Liver (tissue), 9 donors: Measurements from ENCODE around the gene SLC1A2. TPM values are rescaled to one million over a fixed set of nuclear protein-coding genes. Genes with fewer than 3 reads are reported as not detected.

Source experiments
- DNase-seq: peaks from one replicate; pipeline ENCODE4 v3.0.0-alpha.2; 2017; ENCODE audit warnings: low spot score
- H3K27ac ChIP-seq, 2 donors: one replicate each; pipeline ENCODE4 v1.7.0; 2013; ENCODE audit warnings: inconsistent platforms in 2 of 2, low read length in 2 of 2, control low read depth in 1 of 2, low read depth in 1 of 2, mild to moderate bottlenecking in 1 of 2
- H3K27me3 ChIP-seq, 4 donors: one replicate each; pipeline versions ENCODE4 v1.6.1 to v1.7.0; 2013; ENCODE audit warnings: low read length in 3 of 4, inconsistent platforms in 1 of 4, mild to moderate bottlenecking in 1 of 4, moderate library complexity in 1 of 4; ENCODE audit not compliant: control insufficient read depth in 4 of 4, insufficient read depth in 4 of 4
- H3K36me3 ChIP-seq, 4 donors: one replicate each; pipeline versions ENCODE4 v1.6.1 to v1.7.0; 2013; ENCODE audit warnings: low read length in 3 of 4, mild to moderate bottlenecking in 3 of 4, low read depth in 1 of 4, moderate library complexity in 1 of 4; ENCODE audit not compliant: control insufficient read depth in 4 of 4, insufficient read depth in 3 of 4
- H3K4me1 ChIP-seq, 4 donors: one replicate each; pipeline versions ENCODE4 v1.6.1 to v1.7.0; 2013; ENCODE audit warnings: low read length in 3 of 4, mild to moderate bottlenecking in 3 of 4, moderate library complexity in 1 of 4; ENCODE audit not compliant: control insufficient read depth in 4 of 4, insufficient read depth in 4 of 4
- H3K4me3 ChIP-seq, 3 donors: one replicate each; pipeline versions ENCODE4 v1.6.1 to v1.7.0; 2013; ENCODE audit warnings: low read length in 3 of 3, control low read depth in 1 of 3, low read depth in 1 of 3, mild to moderate bottlenecking in 1 of 3
- H3K9ac ChIP-seq, 2 donors: one replicate each; pipeline ENCODE4 v1.7.0; 2013; ENCODE audit warnings: low read length in 2 of 2, mild to moderate bottlenecking in 2 of 2, moderate library complexity in 2 of 2, control low read depth in 1 of 2, low read depth in 1 of 2
- H3K9me3 ChIP-seq, 4 donors: one replicate each; pipeline versions ENCODE4 v1.6.1 to v1.7.0; 2013; ENCODE audit warnings: low read length in 3 of 4; ENCODE audit not compliant: control insufficient read depth in 4 of 4
- ATF3 ChIP-seq: IDR thresholded peaks from 2 replicates; pipeline ENCODE4 v1.6.1; 2016; ENCODE audit warnings: antibody characterized with exemption
- CTCF ChIP-seq: fragments of 150-350 bp; IDR thresholded peaks from 2 replicates; pipeline ENCODE4 v1.5.1; 2017; ENCODE audit warnings: improper control_type of control experiment, low read depth, low read length; ENCODE audit not compliant: missing input control
- EGR1 ChIP-seq, 2 donors: IDR thresholded peaks; 2 replicates each; pipeline ENCODE4 v1.6.1; 2016 to 2018; ENCODE audit warnings: antibody characterized with exemption in 2 of 2, low read depth in 2 of 2
- FOXA2 ChIP-seq: IDR thresholded peaks from 2 replicates; pipeline ENCODE4 v1.6.1; 2016; ENCODE audit warnings: antibody characterized with exemption
- GABPA ChIP-seq, 2 donors: IDR thresholded peaks in 1 of 2; conservative IDR thresholded peaks in 1 of 2; 2 replicates each; pipeline ENCODE4 v1.6.1; 2016; ENCODE audit warnings: antibody characterized with exemption in 2 of 2, mild to moderate bottlenecking in 1 of 2, moderate library complexity in 1 of 2
- HNF4A ChIP-seq, 2 donors: conservative IDR thresholded peaks; 2 replicates each; pipeline ENCODE4 v1.6.1; 2016; ENCODE audit warnings: antibody characterized with exemption in 2 of 2, mild to moderate bottlenecking in 2 of 2
- JUND ChIP-seq, 2 donors: IDR thresholded peaks; 2 replicates each; pipeline ENCODE4 v1.6.1; 2016; ENCODE audit warnings: antibody characterized with exemption in 2 of 2
- MAX ChIP-seq: IDR thresholded peaks from 2 replicates; pipeline ENCODE4 v1.6.1; 2016; ENCODE audit warnings: antibody characterized with exemption
- NR2F2 ChIP-seq: IDR thresholded peaks from 2 replicates; pipeline ENCODE4 v1.6.1; 2016; ENCODE audit warnings: antibody characterized with exemption
- RAD21 ChIP-seq, 2 donors: IDR thresholded peaks; 2 replicates each; pipeline ENCODE4 v1.6.1; 2016; ENCODE audit warnings: antibody characterized with exemption in 2 of 2, mild to moderate bottlenecking in 2 of 2
- REST ChIP-seq: IDR thresholded peaks from 2 replicates; pipeline ENCODE4 v1.6.1; 2016; ENCODE audit warnings: antibody characterized with exemption, mild to moderate bottlenecking
- RXRA ChIP-seq, 2 donors: IDR thresholded peaks; 2 replicates each; pipeline ENCODE4 v1.6.1; 2017 to 2018; ENCODE audit warnings: antibody characterized with exemption in 2 of 2, mild to moderate bottlenecking in 1 of 2
- TAF1 ChIP-seq: conservative IDR thresholded peaks from 2 replicates; pipeline ENCODE4 v1.6.1; 2016; ENCODE audit warnings: antibody characterized with exemption, mild to moderate bottlenecking
- YY1 ChIP-seq: IDR thresholded peaks from 2 replicates; pipeline ENCODE4 v1.6.1; 2016; ENCODE audit warnings: antibody characterized with exemption, mild to moderate bottlenecking
- ZBTB33 ChIP-seq: IDR thresholded peaks from 2 replicates; pipeline ENCODE4 v1.6.1; 2016; ENCODE audit warnings: antibody characterized with exemption
- WGBS: extraction: QIAGEN DNeasy Blood & Tissue Kit; methylation state at CpG from one replicate; pipeline ENCODE4 v1.1.7; 2013; 5-methylcytosine and 5-hydroxymethylcytosine counted together
- polyA plus RNA-seq, 2 donors: library from polyadenylated mRNA; stranded (reverse) in 1 of 2; unstranded in 1 of 2; fragments of 200-250 nt in 1 of 2; fragments of >200 nt in 1 of 2; fragmentation: Nextera tagmentation in 1 of 2; extraction: Ambion mirVana in 1 of 2; gene quantifications; one replicate each; pipeline versions ENCODE4 v1.2.1 to v1.2.3, GENCODE V29; 2013 to 2015
- total RNA-seq, 2 donors: library from RNA; depleted of rRNA; stranded (reverse); fragments of >200 nt; gene quantifications; one replicate each; pipeline ENCODE4 v1.2.3, GENCODE V29; 2014
- donor health status: healthy.
- donor health status: healthy.
- donor health status: healthy.
- donor health status: healthy.
- donor health status: healthy.

SLC1A2 gene
- total and polyA plus RNA-seq, 4 donors: 6.4 to 19.5 (median 13.5) TPM

GRCh38 chr11:35308157-35308556 is 111.2 kb downstream of the SLC1A2 start:
- H3K27ac ChIP-seq: no peak overlapping the region
- TF ChIP-seq GABPA (IDR thresholded peaks at IDR 0.05 in 1 of 2, conservative IDR thresholded peaks at IDR 0.05 in 1 of 2) (no peak), JUND (IDR thresholded peaks at IDR 0.05) (no peak), HNF4A (conservative IDR thresholded peaks at IDR 0.05) (no peak), YY1 (no peak), ATF3 (no peak), CTCF (no peak), RXRA (IDR thresholded peaks at IDR 0.05) (no peak), TAF1 (no peak), EGR1 (IDR thresholded peaks at IDR 0.05; ENCODE audit: low read depth in 2 of 2) (no peak), NR2F2 (no peak), ZBTB33 (no peak)
- H3K4me1 ChIP-seq: peaks cover 2 to 13% (median 9%) of the 10 kb centered on the region in 4 donors
- 82% methylated on average over 9 of the region's 9 CpGs for WGBS
- peaks cover 0 to 3% (median 0%) of the 10 kb centered on the region in 4 donors for H3K9me3 ChIP-seq
- no peaks in the 10 kb centered on the region for H3K27me3 ChIP-seq
- no peak for DNase-seq
- H3K36me3 ChIP-seq: peaks cover 0 to 28% (median 2%) of the 10 kb centered on the region in 4 donors
- H3K9ac ChIP-seq: no peak overlapping the region
- H3K4me3 ChIP-seq: no peak overlapping the region

- Histone ChIP-seq H3K27ac (no peak overlapping the region), H3K36me3 (peaks cover 0 to 19% (median 2%) of the 10 kb centered on the region in 4 donors), H3K9ac (no peak overlapping the region), H3K4me1 (peaks cover 5 to 15% (median 9%) of the 10 kb centered on the region in 4 donors), H3K4me3 (no peak overlapping the region), H3K27me3 (no peaks in the 10 kb centered on the region), H3K9me3 (peaks cover 0 to 3% (median 0%) of the 10 kb centered on the region in 4 donors)
- 98% methylated on average over 4 of the region's 4 CpGs for WGBS
- TF ChIP-seq FOXA2: no peak
- TF ChIP-seq RAD21 (IDR thresholded peaks at IDR 0.05): no peak
- TF ChIP-seq REST: no peak
- no peak for TF ChIP-seq EGR1 (IDR thresholded peaks at IDR 0.05; ENCODE audit: low read depth in 2 of 2)
- TF ChIP-seq TAF1: no peak
- no peak for TF ChIP-seq MAX
- DNase-seq: no peak
Observed at GRCh38 chr11:35307221-35307621, 112.1 kb downstream of the SLC1A2 start.
